H9 (cell line): Measurements from ENCODE around the gene KLF2. TPM values are rescaled to one million over a fixed set of nuclear protein-coding genes. Genes with fewer than 3 reads are reported as not detected.

Experiments
- DNase-seq: peaks from one replicate; pipeline ENCODE4 v3.0.0-alpha.2; 2017
- H2AFZ ChIP-seq: one replicate; pipeline ENCODE4 v1.6.1; 2013; ENCODE audit warnings: mild to moderate bottlenecking, low read length, control low read depth, moderate library complexity
- H2AK5ac ChIP-seq: 2 replicates; pipeline ENCODE4 v1.6.1; 2013; ENCODE audit warnings: low read length, control low read depth, mixed read lengths; ENCODE audit not compliant: insufficient read length
- H2BK120ac ChIP-seq: one replicate; pipeline ENCODE4 v1.6.1; 2013; ENCODE audit warnings: low read depth, mild to moderate bottlenecking, low read length, control low read depth, inconsistent platforms; ENCODE audit not compliant: poor library complexity, severe bottlenecking
- H2BK12ac ChIP-seq: 2 replicates; pipeline ENCODE4 v1.6.1; 2013; ENCODE audit warnings: low read length, control low read depth, mixed read lengths, low read depth; ENCODE audit not compliant: insufficient read length
- H2BK15ac ChIP-seq: 2 replicates; pipeline ENCODE4 v1.6.1; 2013; ENCODE audit warnings: low read depth, low read length, control low read depth
- H2BK20ac ChIP-seq: one replicate; pipeline ENCODE4 v1.6.1; 2013; ENCODE audit warnings: low read depth, mild to moderate bottlenecking, low read length, control low read depth, inconsistent platforms; ENCODE audit not compliant: poor library complexity, severe bottlenecking
- H2BK5ac ChIP-seq: 2 replicates; pipeline ENCODE4 v1.6.1; 2013; ENCODE audit warnings: low read length, control low read depth, mixed read lengths; ENCODE audit not compliant: insufficient read length
- H3K14ac ChIP-seq: 2 replicates; pipeline ENCODE4 v1.6.1; 2013; ENCODE audit warnings: low read length, control low read depth; ENCODE audit not compliant: insufficient read depth
- H3K18ac ChIP-seq: 2 replicates; pipeline ENCODE4 v1.6.1; 2013; ENCODE audit warnings: low read depth, mild to moderate bottlenecking, mixed read lengths, low read length, control low read depth; ENCODE audit not compliant: insufficient read length
- H3K23ac ChIP-seq: 2 replicates; pipeline ENCODE4 v1.6.1; 2013; ENCODE audit warnings: low read length, control low read depth, mixed read lengths, low read depth; ENCODE audit not compliant: insufficient read length
- H3K23me2 ChIP-seq: 2 replicates; pipeline ENCODE4 v1.6.1; 2013; ENCODE audit warnings: low read depth, mild to moderate bottlenecking, mixed read lengths, low read length, control low read depth; ENCODE audit not compliant: insufficient read length, poor library complexity, severe bottlenecking
- H3K27ac ChIP-seq: 2 replicates; pipeline ENCODE4 v1.5.1; 2013; ENCODE audit warnings: low read length, control low read depth, mixed read lengths, low read depth; ENCODE audit not compliant: insufficient read length
- H3K27me3 ChIP-seq: 2 replicates; pipeline ENCODE4 v1.6.1; 2013; ENCODE audit warnings: low read length, control low read depth, inconsistent platforms; ENCODE audit not compliant: insufficient read depth
- H3K4ac ChIP-seq: 2 replicates; pipeline ENCODE4 v1.6.1; 2013; ENCODE audit warnings: low read depth, mild to moderate bottlenecking, control low read depth, inconsistent platforms, low read length, moderate library complexity
- H3K4me1 ChIP-seq: 2 replicates; pipeline ENCODE4 v1.6.1; 2013; ENCODE audit warnings: low read length, control low read depth, inconsistent platforms; ENCODE audit not compliant: insufficient read depth
- H3K4me2 ChIP-seq: 2 replicates; pipeline ENCODE4 v1.6.1; 2013; ENCODE audit warnings: low read length, control low read depth, mixed read lengths; ENCODE audit not compliant: insufficient read length, insufficient read depth
- H3K56ac ChIP-seq: 2 replicates; pipeline ENCODE4 v1.6.1; 2013; ENCODE audit warnings: low read depth, mild to moderate bottlenecking, mixed read lengths, low read length, control low read depth; ENCODE audit not compliant: insufficient read length
- H3K79me1 ChIP-seq: 2 replicates; pipeline ENCODE4 v1.6.1; 2013; ENCODE audit warnings: low read depth, mild to moderate bottlenecking, moderate library complexity, low read length, control low read depth, inconsistent platforms; ENCODE audit not compliant: insufficient read depth, poor library complexity, severe bottlenecking
- H3K79me2 ChIP-seq: 2 replicates; pipeline ENCODE4 v1.6.1; 2013; ENCODE audit warnings: low read length, control low read depth, inconsistent platforms; ENCODE audit not compliant: insufficient read depth
- H3K9ac ChIP-seq: 2 replicates; pipeline ENCODE4 v1.6.1; 2013; ENCODE audit warnings: low read length, control low read depth, mixed read lengths; ENCODE audit not compliant: insufficient read length; ENCODE audit errors: extremely low read depth
- H3K9me3 ChIP-seq: one replicate; pipeline ENCODE4 v1.6.1; 2013; ENCODE audit warnings: low read depth, low read length, inconsistent platforms; ENCODE audit not compliant: control insufficient read depth
- H3T11ph ChIP-seq: one replicate; pipeline ENCODE4 v1.6.1; 2013; ENCODE audit warnings: mild to moderate bottlenecking, low read length, control low read depth, inconsistent platforms
- H4K20me1 ChIP-seq: one replicate; pipeline ENCODE4 v1.6.1; 2013; ENCODE audit not compliant: control insufficient read depth, insufficient read length, insufficient read depth
- H4K5ac ChIP-seq: 2 replicates; pipeline ENCODE4 v1.6.1; 2013; ENCODE audit warnings: low read depth, mild to moderate bottlenecking, mixed read lengths, low read length, control low read depth; ENCODE audit not compliant: insufficient read length
- H4K8ac ChIP-seq: replicated peaks from 2 replicates; pipeline ENCODE4 v1.6.1; 2013; ENCODE audit warnings: low read length, control low read depth, mixed read lengths, low read depth; ENCODE audit not compliant: insufficient read length
- H4K91ac ChIP-seq: 2 replicates; pipeline ENCODE4 v1.6.1; 2013; ENCODE audit warnings: low read depth, mild to moderate bottlenecking, moderate library complexity, mixed read lengths, low read length, control low read depth; ENCODE audit not compliant: insufficient read length
- H3K27ac Mint-ChIP-seq, 3 experiments: 2 replicates in 2 of 3; 3 replicates in 1 of 3; pipeline ENCODE4 v1.8.0; 2020 to 2021; ENCODE audit warnings: mixed read lengths in 3 of 3, mild to moderate bottlenecking in 1 of 3, moderate library complexity in 1 of 3
- H3K27me3 Mint-ChIP-seq: 2 replicates; pipeline ENCODE4 v1.8.0; 2021; ENCODE audit warnings: low read depth, mild to moderate bottlenecking, moderate library complexity, mixed read lengths
- H3K36me3 Mint-ChIP-seq, 3 experiments: 2 replicates in 2 of 3; 3 replicates in 1 of 3; pipeline ENCODE4 v1.8.0; 2020 to 2021; ENCODE audit warnings: low read depth in 3 of 3, mixed read lengths in 3 of 3; ENCODE audit not compliant: insufficient read depth in 1 of 3
- H3K4me1 Mint-ChIP-seq, 2 experiments: 2 replicates each; pipeline ENCODE4 v1.8.0; 2020; ENCODE audit warnings: mixed read lengths in 2 of 2
- H3K4me3 Mint-ChIP-seq, 2 experiments: 2 replicates in 1 of 2; 3 replicates in 1 of 2; pipeline ENCODE4 v1.8.0; 2020 to 2021; ENCODE audit warnings: mild to moderate bottlenecking in 2 of 2, mixed read lengths in 2 of 2, moderate library complexity in 1 of 2
- H3K9me3 Mint-ChIP-seq, 2 experiments: 2 replicates in 1 of 2; 3 replicates in 1 of 2; pipeline ENCODE4 v1.8.0; 2020; ENCODE audit warnings: mild to moderate bottlenecking in 2 of 2, mixed read lengths in 2 of 2, moderate library complexity in 1 of 2
- WGBS: extraction: QIAGEN DNeasy Blood & Tissue Kit; methylation state at CpG from one replicate; pipeline ENCODE4 v1.1.7; 2013; ENCODE audit warnings: missing lambda C conversion rate, low lambda C conversion rate, mixed read lengths; ENCODE audit not compliant: insufficient read length; ENCODE audit errors: extremely low coverage; 5-methylcytosine and 5-hydroxymethylcytosine counted together
- total RNA-seq: library from RNA; stranded (reverse); gene quantifications from 2 replicates; pipeline ENCODE4 v1.2.1, GENCODE V29; 2021
- TF ChIP-seq, protein P1 (sequence below): fragments of 200-600 bp; sonication (generic); conservative IDR thresholded peaks from 3 replicates; pipeline ENCODE4 v1.8.0; 2021; ENCODE audit warnings: antibody characterized with exemption, mild to moderate bottlenecking

The KLF2 gene
- total RNA-seq, 1 experiment from 2014 or later, result 0.33 TPM

GRCh38 chr19:16366056-16366432, 41.4 kb downstream of the KLF2 start:
- H3K4me2 ChIP-seq, result no peak overlapping the region
- Mint-ChIP-seq H3K9me3 (no peaks in the 10 kb centered on the region), H3K27me3 (no peaks in the 10 kb centered on the region), H3K4me1 (peaks cover 10 to 42% of the 10 kb centered on the region in 2 experiments), H3K4me3 (no peak overlapping the region), H3K27ac (peak overlapping the region in 2 of 3 experiments; percentile 83 to 86; a peak in 3 of 7 replicates), H3K36me3 (peaks cover 2 to 9% (median 3%) of the 10 kb centered on the region in 3 experiments; a peak in 4 of 7 replicates)
- H2BK12ac ChIP-seq, result no peak overlapping the region
- H3K27ac ChIP-seq, result no peak overlapping the region
- H3K79me1 ChIP-seq, result no peaks in the 10 kb centered on the region
- TF ChIP-seq, protein P1, sequence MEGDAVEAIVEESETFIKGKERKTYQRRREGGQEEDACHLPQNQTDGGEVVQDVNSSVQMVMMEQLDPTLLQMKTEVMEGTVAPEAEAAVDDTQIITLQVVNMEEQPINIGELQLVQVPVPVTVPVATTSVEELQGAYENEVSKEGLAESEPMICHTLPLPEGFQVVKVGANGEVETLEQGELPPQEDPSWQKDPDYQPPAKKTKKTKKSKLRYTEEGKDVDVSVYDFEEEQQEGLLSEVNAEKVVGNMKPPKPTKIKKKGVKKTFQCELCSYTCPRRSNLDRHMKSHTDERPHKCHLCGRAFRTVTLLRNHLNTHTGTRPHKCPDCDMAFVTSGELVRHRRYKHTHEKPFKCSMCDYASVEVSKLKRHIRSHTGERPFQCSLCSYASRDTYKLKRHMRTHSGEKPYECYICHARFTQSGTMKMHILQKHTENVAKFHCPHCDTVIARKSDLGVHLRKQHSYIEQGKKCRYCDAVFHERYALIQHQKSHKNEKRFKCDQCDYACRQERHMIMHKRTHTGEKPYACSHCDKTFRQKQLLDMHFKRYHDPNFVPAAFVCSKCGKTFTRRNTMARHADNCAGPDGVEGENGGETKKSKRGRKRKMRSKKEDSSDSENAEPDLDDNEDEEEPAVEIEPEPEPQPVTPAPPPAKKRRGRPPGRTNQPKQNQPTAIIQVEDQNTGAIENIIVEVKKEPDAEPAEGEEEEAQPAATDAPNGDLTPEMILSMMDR, result no peak
- H3K79me2 ChIP-seq, result no peaks in the 10 kb centered on the region
- no peak overlapping the region for H2AK5ac ChIP-seq
- H2BK20ac ChIP-seq, result no peak overlapping the region
- H3K18ac ChIP-seq, result no peak overlapping the region
- no peak overlapping the region for H3K4ac ChIP-seq
- no peaks in the 10 kb centered on the region for H3K9me3 ChIP-seq
- no peak overlapping the region for H4K91ac ChIP-seq
- no peak overlapping the region for H2BK5ac ChIP-seq
- H4K8ac ChIP-seq, result no peak overlapping the region
- H2BK120ac ChIP-seq, result no peak overlapping the region
- no peak for DNase-seq
- no peak overlapping the region for H2BK15ac ChIP-seq
- WGBS, result no CpG with 5 or more reads among the region's 9 CpGs
- H3K56ac ChIP-seq, result no peak overlapping the region
- H3K23ac ChIP-seq, result no peak overlapping the region
- H3K23me2 ChIP-seq, result no peaks in the 10 kb centered on the region
- H3K27me3 ChIP-seq, result no peaks in the 10 kb centered on the region
- H4K5ac ChIP-seq, result no peak overlapping the region
- H2AFZ ChIP-seq, result no peak overlapping the region
- H3K9ac ChIP-seq, result no peak overlapping the region
- H4K20me1 ChIP-seq, result no peaks in the 10 kb centered on the region
- no peak overlapping the region for H3K14ac ChIP-seq
- H3K4me1 ChIP-seq, result no peaks in the 10 kb centered on the region
- H3T11ph ChIP-seq, result no peak overlapping the region
